ENCODE results near the gene ZFP36L1.

Gene ZFP36L1

DNA sequence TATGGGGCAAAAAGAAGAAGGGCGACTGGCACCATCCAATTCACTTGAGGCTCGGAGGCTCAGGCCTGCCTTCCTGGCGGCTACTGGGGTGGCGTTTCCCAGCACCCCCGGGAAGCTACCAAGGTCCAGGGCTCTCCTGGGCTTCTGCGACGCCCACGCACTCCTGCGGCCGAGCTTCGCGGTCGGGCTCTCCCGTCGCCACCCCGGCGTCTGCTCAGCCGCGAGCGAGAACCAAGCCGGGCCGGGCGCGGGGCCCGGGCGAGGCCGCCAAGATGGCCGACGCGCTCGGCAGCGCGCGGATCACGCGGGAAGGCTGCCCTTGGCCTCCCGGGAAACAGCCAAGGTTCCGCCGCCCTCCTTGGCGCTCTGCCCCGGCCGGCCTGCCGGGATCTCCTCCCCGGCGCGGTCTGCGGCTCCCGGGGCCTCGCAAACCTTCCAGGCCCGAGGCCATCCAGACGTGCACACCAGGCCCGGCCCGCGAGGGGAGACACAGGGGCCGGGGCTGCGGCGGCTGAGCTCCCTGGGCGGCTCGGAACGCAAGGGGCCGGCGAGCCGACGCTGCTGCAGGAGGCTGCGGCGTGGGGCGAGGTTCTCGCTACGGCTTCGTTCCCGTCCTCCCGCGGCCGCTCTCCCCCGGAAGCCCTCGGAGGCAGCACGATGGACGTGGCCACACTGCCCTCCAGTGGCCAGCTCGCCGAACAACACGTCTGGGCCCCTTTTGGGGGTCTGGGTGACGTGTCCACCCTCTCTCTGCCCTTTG, 23.5 kb upstream of the ZFP36L1 start:
- DNase-seq (ENCODE audit: low read depth) = peak; percentile 86

DNA sequence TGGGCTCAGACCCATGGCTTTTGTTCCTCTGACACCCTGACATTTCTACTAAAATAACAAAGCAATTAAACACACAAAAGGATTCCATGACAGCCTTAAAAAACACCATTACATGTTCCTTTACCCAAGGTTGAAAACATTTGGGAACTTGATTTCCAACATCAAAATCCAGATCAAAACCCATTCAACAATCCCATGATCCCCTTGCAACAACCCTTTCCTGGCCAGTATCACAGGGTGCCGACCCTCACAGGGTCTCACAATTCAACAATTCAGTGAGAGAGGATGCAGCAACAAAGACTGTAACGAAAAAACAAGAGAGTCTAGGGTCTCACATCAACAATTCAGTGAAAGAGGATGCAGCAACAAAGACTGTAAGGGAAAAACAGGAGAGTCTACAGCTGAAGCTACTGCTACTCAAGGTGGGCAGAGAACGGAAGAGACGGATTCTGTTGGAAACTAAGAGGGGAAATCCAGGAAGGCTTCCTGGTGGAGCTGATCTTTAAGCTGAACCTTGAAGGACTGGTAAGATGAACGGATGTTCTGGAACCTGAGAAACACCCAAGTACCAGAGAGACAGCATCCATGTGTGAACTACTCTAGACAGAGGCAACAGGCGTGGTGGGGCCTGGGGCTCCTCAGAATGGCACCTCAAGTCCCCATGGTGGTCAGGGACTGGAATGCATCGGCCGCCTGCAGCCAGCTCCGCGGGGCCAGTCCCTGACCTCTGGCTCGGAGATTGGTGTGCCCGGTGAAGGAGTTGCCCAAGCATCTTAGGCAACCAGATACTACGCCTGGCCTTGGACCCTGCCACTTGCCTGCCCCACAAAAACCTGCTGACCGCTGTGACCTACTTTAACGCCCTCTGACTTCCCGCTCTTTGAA, 22.7 kb upstream of the ZFP36L1 start:
- no peak for DNase-seq (ENCODE audit: low read depth)

DNA sequence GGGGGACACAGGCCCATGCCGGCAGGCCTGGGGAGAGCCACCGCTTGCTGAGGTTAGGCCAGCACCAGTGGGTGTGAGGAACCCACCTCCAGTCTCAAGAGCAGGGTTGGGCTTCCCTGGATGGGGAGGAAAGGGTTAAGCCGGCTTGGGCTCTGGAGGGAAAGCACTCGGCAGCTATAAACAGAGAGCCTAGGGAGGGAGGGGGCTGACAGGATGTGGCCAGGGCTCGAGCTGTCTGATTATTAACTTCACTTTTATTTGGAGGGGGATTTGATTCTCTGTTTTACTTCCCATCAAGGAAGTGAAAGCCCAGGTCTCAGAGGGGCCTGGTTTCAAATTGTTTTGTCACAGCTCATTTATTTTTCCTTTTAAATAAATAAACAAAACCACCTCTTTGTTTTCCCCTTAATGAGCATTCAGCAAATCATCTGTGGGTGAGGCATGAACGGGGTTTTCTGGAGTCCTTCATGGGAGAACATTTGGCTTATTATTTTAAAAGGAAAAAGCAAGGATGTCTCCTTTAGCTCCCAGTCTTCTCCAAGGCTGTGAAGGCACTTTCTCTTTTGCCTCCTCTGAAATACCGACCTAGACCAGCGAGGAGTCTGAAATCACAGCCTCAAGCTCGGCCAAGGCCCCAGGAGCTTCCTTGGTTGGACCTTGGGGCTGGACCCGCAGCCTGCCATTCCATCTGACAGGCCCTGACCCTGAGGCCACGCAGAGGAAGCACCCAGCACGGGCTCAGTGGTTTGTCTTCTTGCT, 21.9 kb upstream of the ZFP36L1 start:
- peak; percentile 23 for DNase-seq (ENCODE audit: low read depth)

DNA sequence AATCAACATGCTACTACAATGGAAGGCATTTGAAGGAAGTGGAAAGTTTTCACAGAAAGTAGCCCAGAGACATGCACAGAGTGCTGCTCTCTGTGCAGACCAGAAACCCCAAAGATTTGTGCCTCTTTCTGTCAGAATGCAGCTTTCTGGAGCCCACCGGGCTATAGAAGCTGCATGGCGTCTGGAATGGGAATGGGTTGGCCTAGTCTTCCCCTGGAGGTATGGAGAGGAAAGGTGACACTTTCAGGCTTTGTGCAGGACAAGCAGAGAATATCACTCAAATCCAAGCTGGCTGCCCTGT, 21.3 kb upstream of the ZFP36L1 start:
- no peak for DNase-seq (ENCODE audit: low read depth)

DNA sequence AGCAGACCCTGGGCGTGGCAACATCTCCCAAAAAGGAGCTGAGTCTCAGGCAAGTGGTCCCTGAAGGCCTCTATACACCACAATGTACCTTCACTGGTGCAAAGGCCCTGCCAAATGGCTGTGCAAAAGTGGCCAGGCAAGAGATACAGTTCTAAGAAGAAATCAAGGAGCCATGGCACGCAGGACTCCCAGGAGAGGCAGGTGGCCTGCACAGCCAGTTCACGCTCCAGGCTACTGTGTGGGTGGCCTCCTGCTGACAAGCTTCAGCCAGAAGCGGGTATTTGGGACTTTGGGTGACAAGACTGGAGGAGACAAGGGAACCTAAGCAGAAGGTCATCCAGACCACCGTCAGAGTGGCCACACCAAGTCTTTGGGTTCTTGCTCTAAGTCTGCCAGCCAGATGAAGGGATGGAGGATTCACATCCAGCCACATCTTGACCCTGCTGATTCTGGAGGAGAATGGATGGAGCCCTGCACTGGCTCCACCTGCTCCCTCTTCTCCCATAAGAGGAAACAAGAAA, 20.5 kb upstream of the ZFP36L1 start:
- no peak for DNase-seq (ENCODE audit: low read depth)

DNA sequence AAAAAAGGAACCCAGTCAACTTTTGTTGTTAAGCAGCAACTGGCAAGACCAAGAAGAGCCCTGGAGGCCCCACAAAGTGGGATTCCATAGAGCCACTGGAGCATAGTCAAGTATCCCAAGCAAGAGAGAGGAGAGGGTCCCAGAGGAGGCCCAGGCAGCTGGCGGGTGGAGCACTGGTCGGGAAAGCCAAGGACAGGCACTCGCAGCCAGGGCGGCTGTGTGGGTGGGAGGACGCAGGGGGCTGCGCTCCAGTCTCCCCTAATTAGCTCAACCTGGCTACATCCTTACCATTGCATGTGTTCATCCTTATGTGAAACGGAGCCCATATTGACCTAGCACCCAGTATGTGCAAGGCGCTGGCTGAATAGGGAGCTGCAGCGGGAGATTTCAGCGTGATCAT, 18.3 kb upstream of the ZFP36L1 start:
- no peak for DNase-seq (ENCODE audit: low read depth)

DNA sequence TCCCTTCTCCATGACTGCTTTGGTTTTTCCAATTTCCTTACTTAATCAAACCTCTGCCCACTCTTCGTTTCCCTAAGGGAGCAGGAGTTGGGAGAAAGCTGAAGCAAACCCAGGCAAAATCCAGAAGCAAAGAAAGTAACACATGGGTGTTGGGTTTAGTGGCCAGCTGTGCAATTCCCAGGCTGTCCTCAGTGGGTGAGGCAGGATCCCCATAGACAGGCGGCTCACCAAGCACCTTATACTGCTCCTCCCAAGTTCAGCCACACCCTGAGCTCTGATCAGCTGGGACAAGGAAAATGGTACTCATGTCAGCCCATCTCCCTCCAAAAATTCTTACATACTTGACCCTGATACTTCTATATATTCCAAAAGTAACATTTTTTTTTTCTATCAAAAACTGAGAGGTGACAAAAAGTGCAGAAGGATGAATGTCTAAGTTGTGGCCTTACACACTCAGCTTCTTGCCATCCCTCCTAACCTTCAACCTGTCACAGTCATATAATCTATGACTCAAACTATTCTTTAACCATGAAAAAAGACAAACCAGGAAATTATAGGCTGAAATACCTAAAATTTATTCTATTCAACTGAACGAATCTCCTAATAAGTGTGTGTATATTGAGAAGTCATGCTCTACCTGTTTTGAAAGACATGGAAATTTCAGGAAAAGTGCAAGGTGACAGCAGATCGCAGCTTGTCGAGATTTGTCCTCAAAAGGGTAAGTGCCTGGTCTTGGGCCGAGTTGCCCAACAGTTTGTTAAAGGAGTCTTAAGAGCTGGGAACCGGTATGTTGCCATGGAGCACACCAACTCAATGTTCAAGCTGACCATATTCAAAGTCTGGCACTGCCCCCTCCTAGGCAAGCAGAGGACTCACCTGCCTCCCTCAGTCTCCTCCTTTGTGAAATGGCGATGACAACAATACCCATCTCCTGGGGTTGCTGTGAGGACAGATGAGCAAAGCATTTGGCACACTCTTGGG, 17.6 kb upstream of the ZFP36L1 start:
- DNase-seq (ENCODE audit: low read depth) = no peak

DNA sequence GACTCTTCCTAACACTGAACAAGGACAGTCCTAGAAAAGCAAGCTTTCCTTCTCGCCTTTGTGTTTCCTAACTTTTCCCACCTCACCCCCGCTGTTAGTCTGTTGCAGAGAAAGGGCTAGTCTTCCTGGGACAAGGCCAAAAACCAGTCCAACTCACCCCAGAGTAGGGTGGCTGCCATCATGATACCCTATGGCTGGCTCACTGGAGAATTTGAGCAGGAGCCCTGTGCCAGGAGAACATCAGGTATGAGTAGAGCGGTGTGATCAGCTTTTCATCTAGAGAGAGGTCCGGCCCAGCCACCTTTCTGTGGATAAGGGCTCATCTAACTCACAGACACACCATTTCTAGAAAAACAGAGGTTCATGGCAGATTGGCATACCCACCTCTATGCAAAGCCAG, 16.7 kb upstream of the ZFP36L1 start:
- DNase-seq (ENCODE audit: low read depth) = no peak

DNA sequence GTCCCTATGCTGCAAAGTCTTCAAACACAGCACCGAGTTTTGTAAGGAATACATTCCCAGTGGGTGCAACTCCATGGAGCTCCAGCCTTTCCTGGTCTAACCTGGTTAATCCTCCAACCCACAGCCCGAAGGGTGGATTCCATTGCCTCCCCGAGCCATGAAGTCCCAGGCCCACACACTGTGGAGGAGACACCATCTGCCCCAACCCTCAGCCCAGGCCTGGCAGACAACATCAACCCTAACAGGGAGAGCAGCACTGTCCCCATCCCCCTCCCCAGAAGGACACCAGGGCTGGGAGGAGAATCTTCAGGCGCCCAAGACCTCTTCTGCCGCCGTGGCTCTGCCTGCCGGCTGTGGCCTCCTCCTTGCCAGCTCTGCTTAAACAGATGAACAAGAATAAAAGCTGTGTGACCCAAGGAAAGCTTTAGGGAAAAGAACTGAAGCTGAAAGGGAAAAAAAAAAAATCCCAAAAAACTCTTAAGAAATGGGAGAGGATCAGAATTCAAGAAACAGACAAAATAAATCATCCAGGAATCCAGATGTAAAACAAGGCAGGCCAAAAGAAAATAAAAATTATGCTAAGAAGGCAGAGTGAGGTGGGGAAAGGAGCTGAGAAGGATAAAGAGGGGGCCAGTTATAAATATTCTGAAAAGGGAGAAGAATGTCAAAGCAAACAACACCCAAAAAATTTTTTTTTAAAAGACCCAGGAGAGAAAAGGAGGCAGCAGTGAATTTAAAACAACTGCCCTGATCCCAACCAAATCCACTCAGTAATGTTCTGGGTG, 16.0 kb upstream of the ZFP36L1 start:
- no peak for DNase-seq (ENCODE audit: low read depth)

DNA sequence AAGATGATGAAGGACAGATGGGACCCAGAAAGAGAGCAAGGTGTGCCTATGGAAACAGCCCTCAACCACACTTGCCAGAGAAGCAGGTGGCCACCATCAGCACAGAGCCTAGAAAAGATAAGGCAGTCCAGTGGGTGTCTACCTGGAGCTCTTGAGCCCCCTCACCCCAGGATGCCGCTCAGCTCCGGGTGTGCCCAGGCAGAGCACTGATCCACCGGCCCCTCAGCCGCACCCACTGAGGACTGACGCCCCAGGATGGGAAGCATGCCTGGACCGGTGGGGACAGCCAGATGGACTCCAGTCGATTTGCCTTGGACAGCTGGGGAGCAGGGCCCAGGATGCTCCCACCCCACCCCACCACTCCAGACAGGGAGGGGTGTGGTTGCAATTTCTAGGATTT, 15.1 kb upstream of the ZFP36L1 start:
- DNase-seq (ENCODE audit: low read depth) = no peak

DNA sequence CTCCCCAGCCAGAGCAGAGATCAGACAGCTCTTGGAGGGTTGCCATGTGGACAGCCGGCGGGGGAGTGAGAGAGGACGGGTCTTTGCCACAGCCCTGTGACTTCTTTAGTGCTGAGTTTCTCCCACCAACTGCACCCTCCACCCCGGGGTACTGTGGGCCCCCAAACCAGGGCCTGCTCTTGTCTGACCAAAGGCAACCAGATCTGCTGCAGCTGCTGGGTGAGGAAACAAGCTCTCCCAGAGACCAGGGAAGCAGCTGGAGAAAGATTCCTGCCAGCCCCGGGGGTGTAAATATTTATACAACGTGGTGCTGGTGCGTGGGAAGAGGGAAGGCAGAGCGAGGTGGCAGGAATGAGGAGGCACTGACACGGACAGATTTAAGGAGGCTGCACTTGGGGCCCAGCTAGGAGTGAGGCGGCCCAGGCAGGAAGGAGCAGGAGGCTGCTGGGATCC, 14.3 kb upstream of the ZFP36L1 start:
- no peak for DNase-seq (ENCODE audit: low read depth)

DNA sequence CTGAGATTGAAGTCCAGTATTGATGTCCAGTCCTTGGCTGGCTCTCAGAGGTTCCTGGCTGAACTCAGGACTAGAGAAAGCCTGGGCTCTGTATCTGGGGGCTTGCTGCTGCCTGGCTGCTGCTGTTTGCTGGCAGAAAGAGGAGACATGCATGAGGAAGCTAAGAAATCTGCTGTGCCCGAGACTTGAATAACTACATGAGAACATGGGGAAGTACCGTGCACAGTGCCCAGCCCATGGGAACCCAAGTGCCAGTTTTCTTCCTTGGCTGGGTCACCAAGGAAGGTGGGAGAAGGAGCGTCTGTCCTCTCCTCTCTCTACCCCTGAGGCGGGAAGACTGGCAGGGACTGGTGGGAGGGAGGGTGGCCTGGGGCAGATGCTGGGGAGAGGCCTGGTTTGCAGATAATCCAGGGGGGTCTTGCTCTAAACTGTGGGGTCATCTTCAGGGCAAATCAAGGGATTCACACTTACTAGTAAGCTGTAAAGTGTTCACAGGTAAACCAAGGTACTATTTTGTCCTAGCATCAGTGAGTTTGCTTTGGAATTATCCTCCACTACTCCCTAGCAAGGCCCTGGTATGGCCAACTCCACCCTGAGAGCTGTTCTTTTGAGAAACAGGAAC, 13.8 kb upstream of the ZFP36L1 start:
- no peak for DNase-seq (ENCODE audit: low read depth)

DNA sequence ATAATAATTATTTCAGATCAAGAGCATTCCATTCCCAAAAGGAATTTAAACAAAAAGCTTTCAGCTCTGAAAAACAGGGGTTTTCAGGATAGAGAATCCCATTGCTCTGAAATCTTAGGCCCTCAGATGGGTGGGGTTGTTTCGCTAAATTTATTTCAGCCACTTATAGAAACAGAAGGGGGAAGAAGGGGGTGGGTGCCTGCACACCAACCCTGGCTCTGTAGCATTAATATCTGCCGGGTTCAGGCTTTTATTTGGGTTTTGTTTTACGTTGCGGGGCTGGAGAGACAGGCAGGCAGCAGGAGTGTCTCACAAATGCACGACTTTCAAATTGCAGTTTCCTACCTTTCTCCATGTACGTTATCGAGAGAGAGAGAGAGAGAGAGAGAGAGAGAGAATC, 12.5 kb upstream of the ZFP36L1 start:
- no peak for DNase-seq (ENCODE audit: low read depth)

DNA sequence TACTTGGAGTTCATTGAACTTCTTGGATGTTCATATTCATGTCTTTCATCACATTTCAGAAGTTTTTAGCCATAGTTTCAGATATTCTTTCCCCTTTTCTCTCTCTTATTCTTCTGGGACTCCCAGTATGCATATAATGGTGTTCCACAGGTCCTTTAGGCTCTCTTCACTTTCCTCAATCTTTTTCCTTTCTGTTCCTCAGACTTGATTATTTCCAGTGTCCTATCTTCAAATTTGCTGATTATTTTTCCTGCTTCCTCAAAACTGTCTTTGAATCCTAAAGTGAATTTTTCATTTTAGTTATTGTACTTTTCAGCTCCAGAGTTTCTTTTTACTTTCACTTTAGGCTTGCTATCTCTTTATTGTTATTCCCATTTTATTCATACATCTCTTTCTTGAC, 8.8 kb upstream of the ZFP36L1 start:
- no peak for DNase-seq (ENCODE audit: low read depth)

DNA sequence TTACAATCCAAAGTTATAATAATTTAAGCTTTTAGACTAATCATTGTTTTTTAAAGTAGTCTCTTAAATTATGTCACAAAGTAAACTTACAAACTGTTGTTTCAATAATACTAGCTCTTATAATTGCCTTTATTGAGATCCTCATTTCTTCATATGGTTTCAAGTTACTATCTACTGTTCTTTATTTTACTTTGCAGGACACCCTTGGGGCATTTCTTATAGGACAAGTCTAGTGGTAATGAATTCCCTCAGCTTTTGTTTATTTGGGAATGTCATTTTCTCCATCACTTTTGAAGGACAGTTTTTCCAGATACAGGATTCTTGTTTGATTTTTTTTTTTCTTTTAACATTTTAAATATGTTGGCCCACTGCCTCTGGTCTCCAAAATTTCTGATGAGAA, 8.1 kb upstream of the ZFP36L1 start:
- DNase-seq (ENCODE audit: low read depth) = no peak

DNA sequence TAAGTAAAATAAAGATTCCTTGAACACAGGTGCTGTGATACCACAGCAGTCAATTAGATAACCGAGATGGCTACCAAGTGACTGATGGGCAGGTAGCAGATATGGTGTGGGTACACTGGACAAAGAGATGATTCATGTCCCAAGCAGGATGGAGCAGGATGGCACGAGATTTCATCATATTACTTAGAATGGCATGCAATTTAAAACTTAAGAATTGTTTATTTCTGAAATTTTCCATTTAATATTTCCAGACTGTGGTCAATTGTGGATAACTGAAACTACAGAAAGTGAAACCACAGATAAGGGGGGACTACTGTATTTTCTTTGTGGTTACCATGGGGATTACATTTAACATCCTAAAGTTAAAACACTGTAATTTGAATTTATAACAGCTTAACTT, 7.5 kb upstream of the ZFP36L1 start:
- DNase-seq (ENCODE audit: low read depth) = no peak

DNA sequence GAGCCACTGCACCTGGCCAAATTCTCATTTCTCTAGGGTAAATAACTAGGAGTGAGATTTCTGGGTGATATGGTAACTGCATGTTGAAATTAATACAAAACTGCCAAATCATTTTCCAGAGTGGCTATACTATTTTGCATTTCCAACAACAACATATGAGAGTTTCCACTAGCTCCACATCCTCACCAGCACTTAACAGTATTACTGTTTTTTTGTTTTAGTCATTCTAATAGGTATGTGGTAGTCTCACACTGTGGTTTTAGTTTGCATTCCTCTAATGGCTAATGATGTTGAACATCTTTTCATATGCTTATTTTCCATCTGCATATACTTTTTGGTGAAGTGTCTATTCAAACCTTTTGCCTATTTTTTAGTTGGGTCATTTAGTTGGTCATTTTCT, 5.8 kb upstream of the ZFP36L1 start:
- no peak for DNase-seq (ENCODE audit: low read depth)

DNA sequence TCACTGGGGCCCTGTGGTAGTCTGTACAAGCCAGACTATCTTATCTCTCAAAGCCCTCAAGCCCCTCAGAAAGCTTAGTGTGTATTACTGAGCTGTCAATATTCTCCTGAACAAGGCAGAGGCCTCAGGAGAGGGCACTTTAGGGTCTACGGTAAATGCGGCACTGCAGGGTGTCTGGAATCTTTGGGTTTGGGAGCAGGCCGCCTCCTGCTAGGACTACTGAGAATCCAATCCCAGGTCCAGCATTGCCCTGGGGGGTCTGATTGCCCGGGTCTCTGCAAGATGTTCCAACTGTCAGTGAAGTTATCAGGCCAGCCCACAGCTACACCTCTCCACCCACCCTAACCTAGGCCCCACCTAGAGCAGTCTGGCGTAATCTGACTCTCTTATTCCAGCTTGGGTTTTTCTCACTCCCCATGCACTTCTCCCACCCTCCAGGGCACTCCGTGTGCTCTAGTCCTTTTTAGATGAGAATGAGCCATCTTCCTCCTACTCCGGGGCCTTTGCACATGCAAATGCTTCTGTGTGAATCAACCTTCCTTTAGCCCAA, 4.3 kb upstream of the ZFP36L1 start:
- DNase-seq (ENCODE audit: low read depth) = no peak

DNA sequence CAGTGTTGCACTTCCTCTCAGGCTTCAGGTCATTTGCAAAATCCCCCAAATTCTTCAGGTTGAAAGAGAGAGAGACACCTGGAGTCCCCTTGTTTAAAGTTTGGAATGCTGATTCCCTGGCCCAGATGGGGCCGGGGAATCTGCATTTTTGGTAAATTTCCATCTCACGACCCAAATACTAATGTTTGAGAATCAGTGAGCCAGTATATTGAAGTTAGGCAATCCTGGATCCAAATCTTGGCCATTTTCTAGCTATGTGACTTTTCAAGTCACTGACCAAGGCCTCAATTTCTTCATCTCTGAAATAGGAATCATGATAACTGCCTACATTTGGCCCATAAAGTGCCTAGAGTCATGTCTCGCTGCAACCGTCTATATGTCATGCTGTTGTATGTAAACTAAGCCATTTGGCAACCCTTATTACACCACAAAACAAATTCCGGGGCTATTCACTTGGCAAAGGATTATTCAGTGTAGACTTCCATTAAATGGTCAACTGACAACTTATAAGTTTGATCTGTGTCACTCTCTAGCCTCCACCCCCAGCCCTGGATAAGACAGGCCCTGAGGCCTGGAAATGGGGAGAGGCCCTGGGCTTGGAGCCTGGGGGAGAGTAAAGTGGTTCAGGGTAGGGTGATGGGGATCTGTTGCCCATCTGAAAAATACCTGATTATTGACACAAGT, 3.7 kb upstream of the ZFP36L1 start:
- DNase-seq (ENCODE audit: low read depth) = no peak
